HepG2 (cell line): ENCODE results near the gene PCNX1.

ENCODE experiments used
- CEBPZ ChIP-seq: IDR thresholded peaks from 2 replicates; pipeline ENCODE4 v1.6.1; 2012; ENCODE audit warnings: low read length, improper control_type of control experiment
- RNF2 ChIP-seq: fragments of 450-650 bp; conservative IDR thresholded peaks from 2 replicates; pipeline ENCODE4 v1.6.1; 2016; ENCODE audit warnings: low read depth
- TRIM24 ChIP-seq: sonication (generic); formaldehyde crosslinking; IDR thresholded peaks from 2 replicates; pipeline ENCODE4 v1.8.0; 2022; ENCODE audit warnings: mild to moderate bottlenecking, missing genetic modification reagents
- UBTF ChIP-seq: sonication (generic); formaldehyde crosslinking; IDR thresholded peaks from 2 replicates; pipeline ENCODE4 v1.4.0; 2020; ENCODE audit warnings: mild to moderate bottlenecking, missing genetic modification reagents
- ZNF574 ChIP-seq: sonication (generic); formaldehyde crosslinking; IDR thresholded peaks from 2 replicates; pipeline ENCODE4 v1.4.0; 2020; ENCODE audit warnings: missing genetic modification reagents
- ZNF589 ChIP-seq: sonication (generic); formaldehyde crosslinking; conservative IDR thresholded peaks from 2 replicates; pipeline ENCODE4 v1.8.0; 2022; ENCODE audit warnings: mild to moderate bottlenecking, moderate library complexity, missing genetic modification reagents

- TF ChIP-seq RNF2 (no peak), UBTF (no peak), TRIM24 (CRISPR knock-in tag) (no peak), ZNF589 (CRISPR knock-in tag) (no peak), ZNF574 (CRISPR knock-in tag) (no peak), CEBPZ (no peak)
These were observed 171.2 kb downstream of the PCNX1 start for GRCh38 chr14:71078500-71078899.
